ENCODE measurements around the gene RELT.
A peak's percentile ranks its signal among the peaks of the same experiment; 100 is the strongest.

DNA sequence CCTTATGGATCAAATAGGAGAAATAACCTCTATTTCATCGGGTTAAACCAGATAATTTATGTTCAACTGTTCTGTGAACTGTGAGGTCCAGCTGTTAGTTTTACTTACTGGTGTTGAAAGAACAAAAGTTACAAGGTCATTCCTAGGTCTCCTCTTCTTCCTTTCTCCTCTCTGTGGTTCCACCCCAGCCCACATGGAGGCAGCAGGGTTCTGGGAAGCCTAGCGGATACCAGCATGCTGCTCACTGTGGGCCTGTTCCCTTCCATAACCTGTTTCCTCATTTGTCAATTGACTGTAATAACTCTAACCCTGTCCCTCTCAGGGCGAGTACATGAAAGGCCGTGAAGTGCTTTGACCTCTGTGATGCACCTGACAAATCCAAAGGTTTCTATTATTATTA lies 27.8 kb downstream of the RELT start:
- TF ChIP-seq CTCF (conservative IDR thresholded peaks at IDR 0.05) (peak; percentile 58), EZH2 (IDR thresholded peaks at IDR 0.05; ENCODE audit: low read depth) (no peak)
